A549 (cell line): ENCODE data around the gene KIF5A. TPM values are rescaled to one million over a fixed set of nuclear protein-coding genes. Genes with fewer than 3 reads are reported as not detected.
"Not testable (repeated sequence)": the region's sequence is repeated elsewhere in the genome, so short reads cannot be mapped to it uniquely, and the experiment has no call there.

Experiments used
- ATAC-seq, 2 experiments: fragments of 200-7000 bp in 1 of 2; fragments of >200 bp in 1 of 2; cut with Nextera tagmentation in 1 of 2; cut with Tn5 transposase in 1 of 2; 3 replicates each; pipeline versions ENCODE4 v1.8.0 to v1.9.1; 2018 to 2020; ENCODE audit warnings: mild to moderate bottlenecking in 1 of 2, moderate library complexity in 1 of 2
- CTCF ChIA-PET: fragments of 300-600 bp; sonication (Branson Sonifier 250); formaldehyde crosslinking; extraction: SDS; loops from one replicate; lab custom pipeline; 2021; ENCODE audit warnings: antibody characterized with exemption, inconsistent platforms; lab: Yijun Ruan, JAX
- POLR2A ChIA-PET: fragments of 350-600 bp; formaldehyde crosslinking; extraction: SDS; loops from one replicate; lab custom pipeline; 2021; ENCODE audit warnings: antibody characterized with exemption, inconsistent platforms; lab: Yijun Ruan, JAX
- DNase-seq, 2 experiments: peaks; one replicate each; pipeline versions ENCODE4 v3.0.0 to v3.0.0-alpha.2; 2011 to 2016; ENCODE audit warnings: low read depth in 1 of 2, low spot score in 1 of 2
- FAIRE-seq: peaks from 2 replicates; lab custom pipeline; 2011; peaks lifted over from hg19 to GRCh38; lab: Jason Lieb, UNC
- H3K27ac ChIP-seq, 2 experiments: fragments of >200 bp; sonication (Bioruptor Twin); formaldehyde crosslinking; 3 replicates each; pipeline ENCODE4 v1.5.1; 2016 to 2017
- H3K4me1 ChIP-seq: fragments of >200 bp; sonication (Bioruptor Twin); formaldehyde crosslinking; 3 replicates; pipeline ENCODE4 v1.6.1; 2016
- H3K4me2 ChIP-seq: fragments of >200 bp; sonication (Bioruptor Twin); formaldehyde crosslinking; 3 replicates; pipeline ENCODE4 v1.6.1; 2016
- H3K4me3 ChIP-seq: fragments of >200 bp; sonication (Bioruptor Twin); formaldehyde crosslinking; 3 replicates; pipeline ENCODE4 v1.5.1; 2016
- H3K9me3 ChIP-seq: fragments of >200 bp; sonication (Bioruptor Twin); formaldehyde crosslinking; 3 replicates; pipeline ENCODE4 v1.6.1; 2016
- BHLHE40 ChIP-seq: IDR thresholded peaks from 2 replicates; pipeline ENCODE4 v1.6.1; 2012; ENCODE audit warnings: low read depth, low read length, inconsistent platforms
- CBX8 ChIP-seq: fragments of 200-600 bp; sonication (generic); IDR thresholded peaks from 2 replicates; pipeline ENCODE4 v1.6.1; 2016
- EHF ChIP-seq: fragments of 250-450 bp; sonication (Bioruptor Pico); IDR thresholded peaks from 2 replicates; pipeline ENCODE4 v1.5.0; 2020; ENCODE audit warnings: mild to moderate bottlenecking
- FOXS1 ChIP-seq: fragments of 250-450 bp; sonication (Bioruptor Pico); IDR thresholded peaks from 2 replicates; pipeline ENCODE4 v1.5.0; 2020; ENCODE audit warnings: mild to moderate bottlenecking, moderate library complexity
- HOXB5 ChIP-seq: fragments of 250-450 bp; sonication (Bioruptor Pico); IDR thresholded peaks from 2 replicates; pipeline ENCODE4 v1.5.0; 2020; ENCODE audit warnings: mild to moderate bottlenecking, moderate library complexity
- JUNB ChIP-seq: fragments of >200 bp; sonication (Bioruptor Twin); formaldehyde crosslinking; IDR thresholded peaks from 2 replicates; pipeline ENCODE4 v1.6.1; 2016
- KDM1A ChIP-seq: fragments of 200-600 bp; sonication (generic); IDR thresholded peaks from 2 replicates; pipeline ENCODE4 v1.6.1; 2016; ENCODE audit warnings: low read depth, mild to moderate bottlenecking
- RAD21 ChIP-seq, 2 experiments: fragments of >200 bp in 1 of 2; sonication (Bioruptor Twin) in 1 of 2; formaldehyde crosslinking in 1 of 2; IDR thresholded peaks in 1 of 2; conservative IDR thresholded peaks in 1 of 2; 2 replicates in 1 of 2; 3 replicates in 1 of 2; pipeline ENCODE4 v1.6.1; 2012 to 2018; ENCODE audit warnings: inconsistent platforms in 1 of 2
- RNF2 ChIP-seq: fragments of 200-600 bp; sonication (generic); IDR thresholded peaks from 2 replicates; pipeline ENCODE4 v1.6.1; 2016; ENCODE audit warnings: low read depth, mild to moderate bottlenecking, antibody characterized with exemption, moderate library complexity, borderline replicate concordance
- SMC3 ChIP-seq: fragments of >200 bp; sonication (Bioruptor Twin); formaldehyde crosslinking; IDR thresholded peaks from 3 replicates; pipeline ENCODE4 v1.6.1; 2018; ENCODE audit warnings: inconsistent platforms
- SREBF2 ChIP-seq: fragments of 450-650 bp; IDR thresholded peaks from 2 replicates; pipeline ENCODE4 v1.6.1; 2014; ENCODE audit warnings: mild to moderate bottlenecking, moderate library complexity
- TFCP2L1 ChIP-seq: fragments of 250-450 bp; sonication (Bioruptor Pico); IDR thresholded peaks from 2 replicates; pipeline ENCODE4 v1.5.0; 2021; ENCODE audit warnings: mild to moderate bottlenecking
- ZC3H11A ChIP-seq: fragments of 450-650 bp; IDR thresholded peaks from 2 replicates; pipeline ENCODE4 v1.6.1; 2014; ENCODE audit warnings: antibody characterized with exemption, mild to moderate bottlenecking
- WGBS: methylation state at CpG from one replicate; pipeline ENCODE4 v1.1.6; 2017; ENCODE audit errors: missing lambda C conversion rate; 5-methylcytosine and 5-hydroxymethylcytosine counted together
- polyA plus RNA-seq, 4 experiments: library from polyadenylated mRNA; depleted of rRNA in 3 of 4; stranded (reverse); fragments of >200 nt; fragmentation: RNase III in 1 of 4; extraction: RNeasy Plus Mini Kit Qiagen cat#74134 plus additional on column Dnase treatment in 1 of 4; gene quantifications; 2 replicates in 3 of 4; 3 replicates in 1 of 4; pipeline ENCODE4 v1.2.3, GENCODE V29; 2011 to 2017
- TF ChIP-seq, protein P1 (sequence below): fragments of >200 bp; sonication (Bioruptor Twin); formaldehyde crosslinking; IDR thresholded peaks from 3 replicates; pipeline ENCODE4 v1.5.1; 2016
- TF ChIP-seq, protein P2 (sequence below): fragments of 250-450 bp; sonication (Bioruptor Pico); IDR thresholded peaks from 2 replicates; pipeline ENCODE4 v1.5.0; 2020; ENCODE audit warnings: low read depth, mild to moderate bottlenecking, moderate library complexity
- TF ChIP-seq, protein P3 (sequence below): IDR thresholded peaks from 2 replicates; pipeline ENCODE4 v1.6.1; 2012; ENCODE audit warnings: low read depth, borderline replicate concordance
- TF ChIP-seq, protein P4 (sequence below): IDR thresholded peaks from 2 replicates; pipeline ENCODE4 v1.6.1; 2012

Gene KIF5A
- polyA plus RNA-seq, 2 of the 4 experiments (the other 2 are of a cell fraction): 0.61 to 0.89 TPM

DNA sequence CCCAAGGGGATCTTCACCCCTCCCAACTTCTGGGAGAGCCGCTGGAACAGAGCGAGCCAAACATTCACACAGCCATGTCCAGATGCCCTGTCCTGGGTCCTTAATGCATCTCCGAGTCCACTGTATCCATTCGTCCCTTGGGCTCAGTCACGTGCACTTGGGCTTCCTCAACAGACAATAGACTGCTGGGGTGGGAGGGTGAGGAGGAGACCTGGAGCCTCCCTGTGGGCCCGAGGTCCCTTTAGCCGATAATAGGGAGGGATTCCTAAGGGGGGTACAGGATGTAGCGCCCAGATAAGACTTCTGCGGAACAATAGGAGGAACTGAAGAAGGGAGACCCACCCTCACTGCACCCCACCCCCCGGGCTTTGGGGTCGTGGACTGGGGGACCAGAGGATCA is 68.1 kb downstream of the KIF5A start:
- TF ChIP-seq RNF2: no peak
- no peak for TF ChIP-seq TFCP2L1 (CRISPR knock-in tag)
- TF ChIP-seq SMC3: no peak
- no peak for TF ChIP-seq CBX8
- no peak for TF ChIP-seq SREBF2
- TF ChIP-seq, protein P1, sequence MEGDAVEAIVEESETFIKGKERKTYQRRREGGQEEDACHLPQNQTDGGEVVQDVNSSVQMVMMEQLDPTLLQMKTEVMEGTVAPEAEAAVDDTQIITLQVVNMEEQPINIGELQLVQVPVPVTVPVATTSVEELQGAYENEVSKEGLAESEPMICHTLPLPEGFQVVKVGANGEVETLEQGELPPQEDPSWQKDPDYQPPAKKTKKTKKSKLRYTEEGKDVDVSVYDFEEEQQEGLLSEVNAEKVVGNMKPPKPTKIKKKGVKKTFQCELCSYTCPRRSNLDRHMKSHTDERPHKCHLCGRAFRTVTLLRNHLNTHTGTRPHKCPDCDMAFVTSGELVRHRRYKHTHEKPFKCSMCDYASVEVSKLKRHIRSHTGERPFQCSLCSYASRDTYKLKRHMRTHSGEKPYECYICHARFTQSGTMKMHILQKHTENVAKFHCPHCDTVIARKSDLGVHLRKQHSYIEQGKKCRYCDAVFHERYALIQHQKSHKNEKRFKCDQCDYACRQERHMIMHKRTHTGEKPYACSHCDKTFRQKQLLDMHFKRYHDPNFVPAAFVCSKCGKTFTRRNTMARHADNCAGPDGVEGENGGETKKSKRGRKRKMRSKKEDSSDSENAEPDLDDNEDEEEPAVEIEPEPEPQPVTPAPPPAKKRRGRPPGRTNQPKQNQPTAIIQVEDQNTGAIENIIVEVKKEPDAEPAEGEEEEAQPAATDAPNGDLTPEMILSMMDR: no peak
- no peak for TF ChIP-seq JUNB
- TF ChIP-seq, protein P2, sequence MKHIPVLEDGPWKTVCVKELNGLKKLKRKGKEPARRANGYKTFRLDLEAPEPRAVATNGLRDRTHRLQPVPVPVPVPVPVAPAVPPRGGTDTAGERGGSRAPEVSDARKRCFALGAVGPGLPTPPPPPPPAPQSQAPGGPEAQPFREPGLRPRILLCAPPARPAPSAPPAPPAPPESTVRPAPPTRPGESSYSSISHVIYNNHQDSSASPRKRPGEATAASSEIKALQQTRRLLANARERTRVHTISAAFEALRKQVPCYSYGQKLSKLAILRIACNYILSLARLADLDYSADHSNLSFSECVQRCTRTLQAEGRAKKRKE (CRISPR knock-in tag): no peak
- no peak for TF ChIP-seq ZC3H11A
- no peak for TF ChIP-seq EHF (CRISPR knock-in tag)
- TF ChIP-seq RAD21 (conservative IDR thresholded peaks at IDR 0.05 in 1 of 2, IDR thresholded peaks at IDR 0.05 in 1 of 2): no peak
- TF ChIP-seq HOXB5 (CRISPR knock-in tag): no peak
- TF ChIP-seq KDM1A: no peak
- no peaks in the 10 kb centered on the region for H3K9me3 ChIP-seq
- no peak overlapping the region for H3K4me3 ChIP-seq
- CTCF ChIA-PET: interaction anchor here (20.9 kb wide), 1 partner anchor 36 kb away, joined by 336 read pairs; no protein-coding TSS in a partner anchor
- H3K4me2 ChIP-seq: no peak overlapping the region
- WGBS: 61% methylated on average over 11 of the region's 11 CpGs
- POLR2A ChIA-PET: no interaction called here
- H3K27ac ChIP-seq: no peak overlapping the region
- no peak for DNase-seq
- no peak for FAIRE-seq
- ATAC-seq: no peak
- H3K4me1 ChIP-seq: peaks cover 13% of the 10 kb centered on the region; the same call in 1 of the 3 replicates

DNA sequence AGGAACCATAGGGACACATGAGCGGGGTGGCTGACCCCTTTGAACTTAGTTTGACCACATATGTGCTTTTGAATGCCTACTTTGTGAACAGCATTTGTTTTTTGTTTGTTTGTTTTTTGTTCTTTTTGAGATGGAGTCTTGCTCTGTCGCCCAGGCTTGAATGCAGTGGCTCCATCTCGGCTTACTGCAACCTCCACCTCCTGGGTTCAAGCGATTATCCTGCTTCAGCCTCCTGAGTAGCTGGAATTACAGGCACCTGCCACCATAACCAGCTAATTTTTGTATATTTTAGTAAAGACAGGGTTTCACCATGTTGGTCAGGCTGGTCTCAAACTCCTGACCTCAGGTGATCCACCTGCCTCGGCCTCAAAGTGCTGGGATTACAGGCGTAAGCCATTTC is 68.6 kb downstream of the KIF5A start:
- H3K9me3 ChIP-seq, H3K4me3 ChIP-seq, DNase-seq, H3K27ac ChIP-seq, ATAC-seq, H3K4me2 ChIP-seq, POLR2A ChIA-PET, FAIRE-seq: not testable (repeated sequence)
- CTCF ChIA-PET: interaction anchor here (4.8 to 20.9 kb wide), 2 partner anchors 15 to 37 kb away, joined by 24 to 336 read pairs; partner anchors contain the start of gene B4GALNT1
- WGBS: 89% methylated on average over 6 of the region's 6 CpGs
- peaks cover 13% of the 10 kb centered on the region; the same call in 1 of the 3 replicates for H3K4me1 ChIP-seq

DNA sequence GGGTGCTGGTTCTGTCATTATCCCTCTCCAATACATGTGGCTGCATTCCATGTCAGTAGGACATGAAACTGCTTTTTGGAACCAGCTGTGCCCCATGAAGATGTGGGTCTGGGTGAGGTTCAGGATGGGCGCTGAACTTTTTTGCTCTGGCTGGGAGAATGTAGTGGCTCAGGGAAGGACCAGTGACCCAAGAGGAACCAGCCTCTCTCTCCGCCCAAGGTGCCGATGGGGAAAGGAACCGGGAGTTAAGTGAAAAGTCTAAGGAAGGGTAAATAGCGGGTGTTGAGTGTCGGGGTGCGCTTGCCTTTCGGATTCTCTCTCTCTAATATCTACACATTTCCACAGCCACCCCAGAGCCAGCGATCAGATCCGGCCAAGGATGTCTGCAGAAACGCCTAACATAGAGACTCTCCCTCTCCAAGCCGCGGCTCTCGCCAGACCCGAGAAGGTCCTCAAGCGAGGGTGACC is 69.2 kb downstream of the KIF5A start:
- Histone ChIP-seq H3K4me3 (no peak overlapping the region), H3K4me2 (no peak overlapping the region), H3K27ac (no peak overlapping the region), H3K4me1 (peaks cover 13% of the 10 kb centered on the region; the same call in 1 of the 3 replicates), H3K9me3 (no peaks in the 10 kb centered on the region)
- no peak for ATAC-seq
- FAIRE-seq: no peak
- 89% methylated on average over 16 of the region's 16 CpGs for WGBS
- ChIA-PET CTCF (interaction anchor here (4.8 to 20.9 kb wide), 2 partner anchors 14 to 37 kb away, joined by 24 to 336 read pairs; partner anchors contain the start of gene B4GALNT1), POLR2A (no interaction called here)
- TF ChIP-seq, protein P3, sequence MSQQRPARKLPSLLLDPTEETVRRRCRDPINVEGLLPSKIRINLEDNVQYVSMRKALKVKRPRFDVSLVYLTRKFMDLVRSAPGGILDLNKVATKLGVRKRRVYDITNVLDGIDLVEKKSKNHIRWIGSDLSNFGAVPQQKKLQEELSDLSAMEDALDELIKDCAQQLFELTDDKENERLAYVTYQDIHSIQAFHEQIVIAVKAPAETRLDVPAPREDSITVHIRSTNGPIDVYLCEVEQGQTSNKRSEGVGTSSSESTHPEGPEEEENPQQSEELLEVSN: no peak
- no peak for TF ChIP-seq BHLHE40
- no peak for TF ChIP-seq FOXS1 (CRISPR knock-in tag)
- TF ChIP-seq, protein P4, sequence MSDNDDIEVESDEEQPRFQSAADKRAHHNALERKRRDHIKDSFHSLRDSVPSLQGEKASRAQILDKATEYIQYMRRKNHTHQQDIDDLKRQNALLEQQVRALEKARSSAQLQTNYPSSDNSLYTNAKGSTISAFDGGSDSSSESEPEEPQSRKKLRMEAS: no peak
- no peak for TF ChIP-seq JUNB
- no peak for DNase-seq
